ENCODE results near the gene SARS1.
A peak's percentile ranks its signal among the peaks of the same experiment; 100 is the strongest.

Gene SARS1

GRCh38 chr1:109229531-109230127 lies 15.9 kb downstream of the SARS1 start:
- no peak for DNase-seq

- DNase-seq, result no peak
Observed at GRCh38 chr1:109231066-109231465, 17.3 kb downstream of the SARS1 start.

DNA sequence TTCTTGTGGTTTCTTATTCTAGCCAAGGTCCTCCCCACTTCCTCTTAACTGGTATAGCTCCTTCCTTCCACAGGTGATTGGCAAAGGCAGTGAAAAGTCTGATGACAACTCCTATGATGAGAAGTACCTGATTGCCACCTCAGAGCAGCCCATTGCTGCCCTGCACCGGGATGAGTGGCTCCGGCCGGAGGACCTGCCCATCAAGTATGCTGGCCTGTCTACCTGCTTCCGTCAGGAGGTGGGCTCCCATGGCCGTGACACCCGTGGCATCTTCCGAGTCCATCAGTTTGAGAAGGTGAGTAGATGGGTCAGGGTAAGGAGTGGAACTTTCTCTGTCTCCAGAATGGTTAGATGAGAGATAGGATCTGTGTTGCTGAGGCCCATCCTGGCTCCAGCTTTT lies 21.4 kb downstream of the SARS1 start:
- no peak for DNase-seq

GRCh38 chr1:109237512-109237911 lies 23.8 kb downstream of the SARS1 start:
- no peak for DNase-seq

DNA sequence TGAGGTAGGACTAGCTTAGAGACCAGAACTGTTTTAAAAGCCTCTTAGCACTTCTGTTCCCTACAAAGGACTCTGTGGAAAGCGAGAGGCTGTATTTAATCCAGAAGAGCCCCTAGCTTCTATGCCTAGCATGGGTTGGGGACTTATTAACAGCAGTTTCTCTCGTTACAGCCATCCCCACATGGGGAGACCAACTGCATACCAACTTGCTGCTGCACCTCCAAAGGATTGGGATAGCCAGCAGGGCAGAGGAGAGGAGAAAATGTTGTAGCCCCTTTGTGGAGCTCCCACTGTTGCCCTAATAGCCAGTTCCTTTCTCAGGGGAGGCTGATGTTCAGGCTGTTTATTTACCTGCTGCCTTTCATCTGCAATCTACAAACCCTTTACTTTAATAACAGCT lies 24.7 kb downstream of the SARS1 start:
- no peak for DNase-seq

- no peak for DNase-seq
Observed at GRCh38 chr1:109239047-109239408, 25.3 kb downstream of the SARS1 start.

- DNase-seq, result peak in 2 of 3 donors; percentile 31 to 45
Observed at GRCh38 chr1:109239409-109240068, 25.8 kb downstream of the SARS1 start.

DNA sequence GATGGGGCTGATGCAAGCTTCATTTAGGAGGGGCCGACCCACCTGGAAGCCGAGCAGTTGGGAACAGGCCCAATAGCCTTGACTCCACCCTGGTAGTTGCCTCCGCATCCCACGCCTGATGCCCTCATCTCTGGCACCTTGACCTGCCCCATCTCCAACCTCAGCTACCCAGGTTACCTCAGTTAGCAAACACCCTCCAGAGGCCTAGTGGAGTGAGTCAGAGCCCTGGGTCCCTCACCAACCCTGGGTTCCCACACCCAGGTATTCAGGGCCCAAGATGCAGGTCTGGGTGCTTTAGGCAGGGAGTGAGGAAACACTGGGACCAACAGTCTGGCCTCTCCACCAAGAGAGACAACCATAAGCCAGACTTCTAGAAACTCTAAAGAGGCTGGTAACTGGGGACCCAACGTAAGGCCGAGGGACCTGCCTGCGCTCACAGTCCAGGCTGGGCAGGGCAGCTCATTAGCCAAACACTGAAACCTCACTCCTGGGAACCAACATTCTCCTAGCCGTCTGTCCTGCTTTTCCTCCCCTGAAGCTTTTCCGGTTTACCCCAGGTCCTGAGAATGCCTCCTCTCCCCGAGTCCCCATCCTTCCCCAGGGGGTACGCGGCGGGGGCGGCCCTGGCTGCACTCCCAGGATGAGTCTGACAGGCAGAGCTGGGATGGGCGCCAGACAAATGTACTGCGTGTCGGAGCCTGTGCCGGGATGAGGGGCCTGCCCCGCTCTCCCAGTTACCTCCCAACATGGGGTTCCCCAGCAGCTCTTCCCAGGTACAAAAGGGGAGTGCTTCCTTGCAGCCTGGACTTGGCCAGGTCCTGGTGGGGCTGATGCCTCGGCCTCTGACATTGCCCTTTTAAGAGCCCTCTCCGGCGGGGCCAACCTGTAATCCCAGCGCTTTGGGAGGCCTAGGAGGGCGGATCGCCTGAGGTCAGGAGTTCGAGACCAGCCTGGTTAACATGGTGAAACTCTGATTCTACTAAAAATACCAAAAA lies 26.7 kb downstream of the SARS1 start:
- peak in 2 of 3 donors; percentile 12 to 27 for DNase-seq

GRCh38 chr1:109241344-109241743 lies 27.6 kb downstream of the SARS1 start:
- no peak for DNase-seq

GRCh38 chr1:109241841-109242345 lies 28.2 kb downstream of the SARS1 start:
- DNase-seq, result no peak

GRCh38 chr1:109242387-109242786 lies 28.7 kb downstream of the SARS1 start:
- no peak for DNase-seq

- DNase-seq, result no peak
Observed at GRCh38 chr1:109243221-109243620, 29.5 kb downstream of the SARS1 start.

DNA sequence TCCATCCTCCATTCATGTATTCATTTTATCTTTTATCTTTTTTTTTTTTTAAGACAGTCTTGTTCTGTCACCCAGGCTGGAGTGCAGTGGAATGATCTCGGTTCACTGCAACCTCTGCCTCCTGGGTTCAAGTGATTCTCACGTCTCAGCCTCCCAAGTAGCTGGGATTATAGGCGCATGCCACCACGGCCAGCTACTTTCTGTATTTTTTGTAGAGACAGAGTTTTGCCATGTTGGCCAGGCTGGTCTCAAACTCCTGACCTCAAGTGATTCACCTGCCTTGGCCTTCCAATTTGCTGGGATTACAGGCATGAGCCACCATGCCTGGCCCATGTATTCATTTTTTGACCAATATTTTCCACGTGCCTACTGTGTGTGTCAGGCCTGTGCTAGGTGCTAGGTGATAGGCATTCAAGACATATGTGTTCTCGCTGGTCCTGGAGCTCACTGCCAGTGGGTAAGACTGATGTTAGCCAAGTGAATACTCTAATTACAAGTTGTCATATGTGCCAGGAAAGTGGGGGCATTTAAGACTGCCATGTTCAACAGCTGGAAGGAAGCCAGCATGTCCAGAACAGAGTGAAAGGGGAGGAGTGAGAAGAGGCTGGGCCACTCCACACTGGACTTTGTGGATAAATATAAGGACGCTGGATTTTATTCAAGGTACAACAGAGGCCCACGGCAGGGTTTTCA lies 30.3 kb downstream of the SARS1 start:
- DNase-seq, result no peak

DNA sequence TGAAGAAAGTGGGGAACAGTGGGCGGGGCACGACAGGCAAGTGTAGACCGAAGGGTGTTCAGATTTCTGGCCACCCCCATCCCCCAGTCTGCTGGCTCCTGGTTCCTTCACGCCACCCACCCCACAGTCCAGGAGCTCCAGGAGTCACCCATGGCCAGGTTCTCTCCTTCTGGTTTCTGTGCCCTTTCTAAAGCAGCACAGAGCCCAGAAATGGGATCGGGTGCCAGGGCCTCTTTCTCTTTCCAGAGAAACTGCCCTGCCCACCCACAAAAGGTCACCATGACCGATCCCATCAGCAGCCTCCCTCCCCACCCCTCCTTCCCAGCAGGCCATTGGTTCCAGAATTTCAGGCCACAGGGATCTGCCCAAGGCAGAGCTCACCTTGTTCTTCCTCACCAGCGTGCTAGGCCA lies 32.4 kb downstream of the SARS1 start:
- no peak for DNase-seq

DNA sequence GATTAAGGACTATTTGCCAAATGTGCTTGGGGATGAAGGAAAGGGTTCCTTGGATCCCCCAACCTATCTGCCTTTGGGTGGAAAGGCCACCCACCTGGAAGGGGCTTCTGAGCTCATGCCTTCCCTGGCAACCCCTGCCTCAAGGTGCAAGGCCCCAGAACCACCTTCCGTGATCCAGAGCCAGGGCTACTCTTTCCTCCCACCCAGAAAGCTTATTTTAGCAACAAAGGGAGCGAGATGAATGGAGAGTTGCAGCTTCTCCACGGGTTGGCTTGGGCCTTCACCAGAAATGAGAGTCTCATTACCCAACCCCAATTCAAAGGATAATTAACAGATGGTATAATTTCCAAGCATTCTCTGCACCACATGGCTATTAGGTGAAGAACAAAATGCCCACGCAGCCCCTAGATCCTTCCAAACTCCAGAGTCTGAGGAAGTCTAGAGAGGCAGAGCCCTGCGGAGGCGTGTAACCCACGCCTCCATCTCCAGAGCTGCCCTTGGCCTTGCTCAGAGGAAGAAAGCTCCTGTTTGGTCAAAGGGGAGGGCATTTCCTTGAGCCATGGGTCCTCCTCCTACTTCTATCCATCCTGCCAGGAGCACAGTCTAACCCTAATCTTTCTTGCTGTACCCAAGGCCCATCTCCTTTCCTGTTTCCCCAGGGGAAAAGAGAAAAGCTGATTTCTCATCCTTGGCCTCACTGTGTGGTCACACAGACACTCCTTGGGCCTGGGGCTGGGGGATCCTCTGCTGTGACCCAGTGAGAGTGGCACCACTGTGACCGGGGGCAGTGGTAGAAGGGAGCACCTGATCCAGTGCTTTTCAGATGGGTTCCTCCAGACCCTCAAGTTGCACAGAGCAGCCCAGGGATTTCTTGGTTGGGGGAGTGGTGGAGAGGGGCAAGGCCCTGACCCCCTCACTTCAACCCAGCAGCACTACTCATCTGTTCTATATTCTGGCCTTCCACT lies 34.0 kb downstream of the SARS1 start:
- DNase-seq, result peak in 2 of 3 donors; percentile 9 to 19

- no peak for DNase-seq
Observed at GRCh38 chr1:109248444-109248796, 34.7 kb downstream of the SARS1 start.

GRCh38 chr1:109248797-109249629 lies 35.3 kb downstream of the SARS1 start, which contains the start of gene CELSR2:
CELSR2 (plus strand) TSS chr1:109249539; CDS start chr1:109250080, 541 bp downstream.
- DNase-seq, result peak; percentile 63 to 87 (median 76)

DNA sequence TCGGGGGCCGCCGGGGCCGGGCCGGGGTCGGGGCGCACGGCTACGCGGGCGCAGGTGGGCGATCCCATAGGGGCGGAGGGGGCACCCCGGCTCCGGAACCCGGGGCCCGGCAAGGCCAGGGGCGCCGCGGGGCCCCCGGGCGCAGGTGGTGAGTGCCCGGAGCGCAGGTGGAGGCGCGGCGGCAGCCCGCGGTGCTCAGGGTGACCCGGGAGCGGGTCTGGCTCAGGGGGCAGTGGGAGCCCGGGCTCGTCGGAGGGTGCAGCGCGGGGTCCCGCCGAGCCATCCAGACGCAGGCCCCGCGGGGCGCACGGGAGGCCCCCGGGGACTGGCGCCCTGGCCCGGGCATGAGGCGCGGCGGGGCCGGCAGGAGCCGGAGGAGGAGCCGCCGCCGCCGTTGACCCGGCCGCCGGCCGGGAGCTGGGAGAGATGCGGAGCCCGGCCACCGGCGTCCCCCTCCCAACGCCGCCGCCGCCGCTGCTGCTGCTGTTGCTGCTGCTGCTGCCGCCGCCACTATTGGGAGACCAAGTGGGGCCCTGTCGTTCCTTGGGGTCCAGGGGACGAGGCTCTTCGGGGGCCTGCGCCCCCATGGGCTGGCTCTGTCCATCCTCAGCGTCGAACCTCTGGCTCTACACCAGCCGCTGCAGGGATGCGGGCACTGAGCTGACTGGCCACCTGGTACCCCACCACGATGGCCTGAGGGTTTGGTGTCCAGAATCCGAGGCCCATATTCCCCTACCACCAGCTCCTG lies 36.1 kb downstream of the SARS1 start:
- peak in 2 of 3 donors; percentile 30 to 58 for DNase-seq

GRCh38 chr1:109250454-109251276 lies 36.9 kb downstream of the SARS1 start:
- DNase-seq, result no peak
